Thoracic aorta (tissue), 2 donors: ENCODE measurements around the gene CEP78. TPM values are rescaled to one million over a fixed set of nuclear protein-coding genes. Genes with fewer than 3 reads are reported as not detected.
"Not testable (repeated sequence)": the region's sequence is repeated elsewhere in the genome, so short reads cannot be mapped to it uniquely, and the experiment has no call there.

Experiments
- ATAC-seq: fragments of 150-250 bp; one replicate; pipeline ENCODE4 v1.8.0; 2017; ENCODE audit warnings: low read depth; ENCODE audit not compliant: insufficient number of reproducible peaks, low FRiP score
- DNase-seq: peaks from one replicate; pipeline ENCODE4 v3.0.0-alpha.2; 2020; ENCODE audit warnings: low spot score
- H3K27ac ChIP-seq, 2 donors: fragments of 200-600 bp; sonication (generic); 1 replicate in 1 of 2; 2 replicates in 1 of 2; pipeline ENCODE4 v1.5.1; 2016; ENCODE audit warnings: mild to moderate bottlenecking in 2 of 2, moderate library complexity in 2 of 2
- H3K27me3 ChIP-seq: fragments of 200-600 bp; sonication (generic); replicated peaks from 2 replicates; pipeline ENCODE4 v1.6.0; 2016; ENCODE audit warnings: mild to moderate bottlenecking; ENCODE audit not compliant: insufficient read depth
- H3K36me3 ChIP-seq: fragments of 200-600 bp; sonication (generic); one replicate; pipeline ENCODE4 v1.5.1; 2016
- H3K4me1 ChIP-seq, 2 donors: fragments of 200-600 bp; sonication (generic); 1 replicate in 1 of 2; 2 replicates in 1 of 2; pipeline versions ENCODE4 v1.5.1 to v1.6.0; 2016; ENCODE audit warnings: low read depth in 2 of 2, mild to moderate bottlenecking in 1 of 2; ENCODE audit not compliant: control insufficient read depth in 1 of 2
- H3K4me3 ChIP-seq: fragments of 200-600 bp; sonication (generic); 2 replicates; pipeline ENCODE4 v1.5.1; 2016; ENCODE audit warnings: mild to moderate bottlenecking
- H3K9me3 ChIP-seq: fragments of 200-600 bp; sonication (generic); 2 replicates; pipeline ENCODE4 v1.5.1; 2016
- CTCF ChIP-seq: fragments of 200-600 bp; sonication (generic); IDR thresholded peaks from one replicate; pipeline ENCODE4 v1.5.1; 2019; ENCODE audit warnings: antibody characterized with exemption
- total RNA-seq, 2 donors: library from RNA; depleted of rRNA; stranded (reverse); fragments of >200 nt; gene quantifications; one replicate each; pipeline versions ENCODE4 v1.1.0 to v1.2.3, GENCODE V29; 2016

CEP78 gene
- total RNA-seq, 2 donors from 2014 or later: 5.6 to 10.4 TPM

- H3K27me3 ChIP-seq: no peaks in the 10 kb centered on the region
- peaks cover 0 to 3% of the 10 kb centered on the region in 2 donors for H3K4me1 ChIP-seq
- DNase-seq: no peak
- no peaks in the 10 kb centered on the region for H3K36me3 ChIP-seq
- H3K9me3 ChIP-seq: no peaks in the 10 kb centered on the region
- no peak overlapping the region for H3K27ac ChIP-seq
- ATAC-seq: no peak
- no peak overlapping the region for H3K4me3 ChIP-seq
- no peak for TF ChIP-seq CTCF
Observed at GRCh38 chr9:78191931-78192330, 43.9 kb upstream of the CEP78 start.

GRCh38 chr9:78196258-78196657, 39.6 kb upstream of the CEP78 start:
- Histone ChIP-seq H3K27ac (no peak overlapping the region), H3K36me3 (no peaks in the 10 kb centered on the region), H3K27me3 (no peaks in the 10 kb centered on the region), H3K9me3 (no peaks in the 10 kb centered on the region), H3K4me1 (no peaks in the 10 kb centered on the region), H3K4me3 (no peak overlapping the region)
- ATAC-seq: no peak
- DNase-seq: no peak
- TF ChIP-seq CTCF: no peak

- not testable (repeated sequence) for ATAC-seq, DNase-seq, H3K36me3 ChIP-seq, H3K4me1 ChIP-seq, H3K4me3 ChIP-seq, H3K27ac ChIP-seq, H3K9me3 ChIP-seq, H3K27me3 ChIP-seq
Observed at GRCh38 chr9:78201158-78201777, 34.6 kb upstream of the CEP78 start.

GRCh38 chr9:78207319-78207718, 28.6 kb upstream of the CEP78 start:
- no peaks in the 10 kb centered on the region for H3K36me3 ChIP-seq
- no peaks in the 10 kb centered on the region for H3K27me3 ChIP-seq
- DNase-seq (no peak), ATAC-seq (no peak)
- no peak overlapping the region for H3K27ac ChIP-seq
- no peak for TF ChIP-seq CTCF
- no peak overlapping the region for H3K4me3 ChIP-seq
- H3K9me3 ChIP-seq: no peaks in the 10 kb centered on the region
- no peaks in the 10 kb centered on the region for H3K4me1 ChIP-seq

- ATAC-seq (no peak), DNase-seq (no peak)
- Histone ChIP-seq H3K4me3 (no peak overlapping the region), H3K27ac (no peak overlapping the region), H3K27me3 (no peaks in the 10 kb centered on the region), H3K4me1 (no peaks in the 10 kb centered on the region), H3K9me3 (no peaks in the 10 kb centered on the region), H3K36me3 (no peaks in the 10 kb centered on the region)
- TF ChIP-seq CTCF: no peak
Observed at GRCh38 chr9:78207901-78208300, 28.0 kb upstream of the CEP78 start.

- H3K9me3 ChIP-seq: no peaks in the 10 kb centered on the region
- ATAC-seq (no peak), DNase-seq (no peak)
- no peaks in the 10 kb centered on the region for H3K27me3 ChIP-seq
- no peak overlapping the region for H3K27ac ChIP-seq
- TF ChIP-seq CTCF: no peak
- peaks cover 0 to 3% of the 10 kb centered on the region in 2 donors for H3K4me1 ChIP-seq
- no peaks in the 10 kb centered on the region for H3K36me3 ChIP-seq
- H3K4me3 ChIP-seq: no peak overlapping the region
Observed at GRCh38 chr9:78209127-78209526, 26.7 kb upstream of the CEP78 start.
